Measurements from ENCODE around the gene ADAM12. TPM values are rescaled to one million over a fixed set of nuclear protein-coding genes. Genes with fewer than 3 reads are reported as not detected.

ADAM12 gene
- total and polyA plus RNA-seq, 2 of the 13 experiments (the other 11 are each of a cell fraction or from before 2014, with no cell fraction given) = not detected

DNA sequence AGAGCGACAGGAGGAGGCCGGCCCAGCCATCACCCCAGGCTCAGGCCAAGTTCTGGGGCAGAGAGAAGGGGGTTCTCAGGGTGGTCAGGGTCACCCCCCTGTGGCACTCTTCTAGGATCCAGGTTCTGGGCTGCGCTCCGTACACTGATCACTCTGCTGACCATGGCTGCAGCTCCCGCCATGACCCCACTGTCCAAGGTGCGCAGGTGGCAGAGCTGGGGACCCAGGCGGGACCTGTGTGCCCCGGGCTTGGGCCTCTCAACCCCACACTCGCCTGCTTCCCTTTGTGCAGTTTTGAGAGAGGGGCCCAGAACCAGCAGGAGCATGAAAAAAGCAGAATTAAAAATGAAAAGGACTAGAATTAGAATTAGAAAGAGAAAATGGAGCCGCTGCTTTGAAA, 264.8 kb downstream of the ADAM12 start:
- no peak overlapping the region for H3K4me3 ChIP-seq (replicated peaks in 1 of 3; ENCODE audit: insufficient read depth in 1 of 3, low read depth in 2 of 3, low read length in 3 of 3)
- no peaks in the 10 kb centered on the region for H3K9me3 ChIP-seq (ENCODE audit: low read length)
- ChIA-PET POLR2A (no interaction called here), CTCF (ENCODE audit: low intra/inter-chr PET ratio, low total read pairs) (no interaction called here)
- no TSS peak for BruUV-seq (replicated peaks)
- ATAC-seq (no peak), DNase-seq (ENCODE audit: low spot score) (no peak), FAIRE-seq (no peak)
- no peaks in the 10 kb centered on the region for H3K79me2 ChIP-seq (ENCODE audit: insufficient read depth, low read length)
- H3K36me3 ChIP-seq (replicated peaks in 1 of 2; ENCODE audit: control insufficient read depth in 1 of 2, insufficient read depth in 2 of 2, low read length in 2 of 2) = no peaks in the 10 kb centered on the region
- WGBS (ENCODE audit: low lambda C conversion rate) = 12% methylated on average over 10 of the region's 10 CpGs
- intact Hi-C loops (cut with micrococcal nuclease; ENCODE audit: unreplicated experiment) (no loop called here), in situ Hi-C loops (cut with HindIII; ENCODE audit: extremely low pct_ligation_motif_present, low pct_unique_long_range_greater_than_20kb) (no loop called here)
- H3K27me3 ChIP-seq (ENCODE audit: control insufficient read depth in 1 of 2, insufficient read depth in 2 of 2, low read length in 2 of 2) = peaks cover 0 to 10% of the 10 kb centered on the region in 2 experiments; a peak in 1 of 5 replicates
- H3K4me1 ChIP-seq (ENCODE audit: insufficient read depth, low read length) = no peaks in the 10 kb centered on the region
- no peak for TF ChIP-seq TAF15 (IDR thresholded peaks at IDR 0.05; ENCODE audit: low read depth, low read length, poor library complexity, severe bottlenecking)
- H3K4me2 ChIP-seq (ENCODE audit: low read depth, low read length) = no peak overlapping the region
- H3K9ac ChIP-seq (ENCODE audit: insufficient read depth, low read depth, low read length) = no peak overlapping the region
- H2AFZ ChIP-seq (ENCODE audit: low read length) = no peak overlapping the region
- no peaks in the 10 kb centered on the region for H4K20me1 ChIP-seq (ENCODE audit: insufficient read depth, low read length)
- H3K27ac ChIP-seq (ENCODE audit: extremely low read length, insufficient read depth, low read length) = no peak overlapping the region

- FAIRE-seq (no peak), DNase-seq (ENCODE audit: low spot score) (no peak), ATAC-seq (no peak)
- Histone ChIP-seq H4K20me1 (ENCODE audit: insufficient read depth, low read length) (no peaks in the 10 kb centered on the region), H3K36me3 (replicated peaks in 1 of 2; ENCODE audit: control insufficient read depth in 1 of 2, insufficient read depth in 2 of 2, low read length in 2 of 2) (no peaks in the 10 kb centered on the region), H3K9me3 (ENCODE audit: low read length) (no peaks in the 10 kb centered on the region), H2AFZ (ENCODE audit: low read length) (no peak overlapping the region), H3K27ac (ENCODE audit: extremely low read length, insufficient read depth, low read length) (no peak overlapping the region), H3K4me3 (replicated peaks in 1 of 3; ENCODE audit: insufficient read depth in 1 of 3, low read depth in 2 of 3, low read length in 3 of 3) (no peak overlapping the region), H3K27me3 (ENCODE audit: control insufficient read depth in 1 of 2, insufficient read depth in 2 of 2, low read length in 2 of 2) (0 out of 5 replicates have a peak, but pooled peaks cover 0 to 10% of the 10 kb centered on the region in 2 experiments), H3K79me2 (ENCODE audit: insufficient read depth, low read length) (no peaks in the 10 kb centered on the region), H3K9ac (ENCODE audit: insufficient read depth, low read depth, low read length) (no peak overlapping the region), H3K4me2 (ENCODE audit: low read depth, low read length) (no peak overlapping the region), H3K4me1 (ENCODE audit: insufficient read depth, low read length) (no peaks in the 10 kb centered on the region)
- ChIA-PET CTCF (ENCODE audit: low intra/inter-chr PET ratio, low total read pairs) (no interaction called here), POLR2A (no interaction called here)
- no peak for TF ChIP-seq FOSL2 (CRISPR knock-in tag; IDR thresholded peaks at IDR 0.05)
- TF ChIP-seq ZNF616 (CRISPR knock-in tag; IDR thresholded peaks at IDR 0.05; ENCODE audit: low read depth) = no peak
- no peak for TF ChIP-seq GABPA (IDR thresholded peaks at IDR 0.05; ENCODE audit: low read depth, low read length)
- no peak for TF ChIP-seq GABPA (CRISPR knock-in tag; IDR thresholded peaks at IDR 0.05; ENCODE audit: low read depth)
- TF ChIP-seq, protein P1, sequence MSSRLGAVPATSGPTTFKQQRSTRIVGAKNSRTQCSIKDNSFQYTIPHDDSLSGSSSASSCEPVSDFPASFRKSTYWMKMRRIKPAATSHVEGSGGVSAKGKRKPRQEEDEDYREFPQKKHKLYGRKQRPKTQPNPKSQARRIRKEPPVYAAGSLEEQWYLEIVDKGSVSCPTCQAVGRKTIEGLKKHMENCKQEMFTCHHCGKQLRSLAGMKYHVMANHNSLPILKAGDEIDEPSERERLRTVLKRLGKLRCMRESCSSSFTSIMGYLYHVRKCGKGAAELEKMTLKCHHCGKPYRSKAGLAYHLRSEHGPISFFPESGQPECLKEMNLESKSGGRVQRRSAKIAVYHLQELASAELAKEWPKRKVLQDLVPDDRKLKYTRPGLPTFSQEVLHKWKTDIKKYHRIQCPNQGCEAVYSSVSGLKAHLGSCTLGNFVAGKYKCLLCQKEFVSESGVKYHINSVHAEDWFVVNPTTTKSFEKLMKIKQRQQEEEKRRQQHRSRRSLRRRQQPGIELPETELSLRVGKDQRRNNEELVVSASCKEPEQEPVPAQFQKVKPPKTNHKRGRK (CRISPR knock-in tag; IDR thresholded peaks at IDR 0.05) = no peak
- no peak for TF ChIP-seq KLF11 (CRISPR knock-in tag; IDR thresholded peaks at IDR 0.05)
- BruUV-seq (replicated peaks) = no TSS peak
- WGBS (ENCODE audit: low lambda C conversion rate) = 2% methylated on average over 1 of the region's 1 CpG
- intact Hi-C loops (cut with micrococcal nuclease; ENCODE audit: unreplicated experiment) = no loop called here
- in situ Hi-C loops (cut with HindIII; ENCODE audit: extremely low pct_ligation_motif_present, low pct_unique_long_range_greater_than_20kb) = no loop called here
Measured at GRCh38 chr10:126122881-126123280, 265.4 kb downstream of the ADAM12 start.
